AG09309 (cell line): ENCODE data around the gene EIF4G1.

Experiments
- DNase-seq: peaks from one replicate; pipeline ENCODE4 v3.0.0-alpha.2; 2010; ENCODE audit warnings: low read depth
- H3K4me3 ChIP-seq: 2 replicates; pipeline ENCODE4 v1.5.1; 2011; ENCODE audit warnings: mild to moderate bottlenecking, low read depth, low read length, moderate library complexity; ENCODE audit not compliant: control insufficient read depth
- TF ChIP-seq, protein P1 (sequence below): IDR thresholded peaks from 2 replicates; pipeline ENCODE4 v1.5.1; 2011; ENCODE audit warnings: mild to moderate bottlenecking, low read depth, low read length, inconsistent platforms; ENCODE audit not compliant: insufficient read depth, control insufficient read depth; ENCODE audit errors: missing control alignments

The EIF4G1 gene

DNA sequence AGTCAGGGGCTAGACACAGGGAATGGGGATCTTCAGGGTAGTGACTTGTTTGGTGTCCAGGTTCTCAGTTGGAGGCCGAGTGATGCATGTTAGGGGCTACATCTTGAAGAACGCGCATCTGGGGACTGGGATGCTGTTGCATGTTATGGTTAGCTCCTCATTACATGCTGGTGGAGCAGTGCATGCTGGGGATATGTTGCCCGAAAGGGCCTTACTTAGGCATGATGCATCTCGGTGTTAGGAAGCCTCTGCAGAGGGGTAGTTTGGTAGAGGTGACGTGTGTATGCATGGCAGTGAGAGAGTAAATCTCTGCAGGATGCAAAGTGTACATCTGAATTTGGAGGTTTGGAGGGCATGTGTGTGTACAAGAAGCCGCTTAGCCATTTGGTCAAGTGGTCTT, 2.4 kb downstream of the EIF4G1 start:
- peak overlapping the region; percentile 70 for H3K4me3 ChIP-seq
- TF ChIP-seq, protein P1, sequence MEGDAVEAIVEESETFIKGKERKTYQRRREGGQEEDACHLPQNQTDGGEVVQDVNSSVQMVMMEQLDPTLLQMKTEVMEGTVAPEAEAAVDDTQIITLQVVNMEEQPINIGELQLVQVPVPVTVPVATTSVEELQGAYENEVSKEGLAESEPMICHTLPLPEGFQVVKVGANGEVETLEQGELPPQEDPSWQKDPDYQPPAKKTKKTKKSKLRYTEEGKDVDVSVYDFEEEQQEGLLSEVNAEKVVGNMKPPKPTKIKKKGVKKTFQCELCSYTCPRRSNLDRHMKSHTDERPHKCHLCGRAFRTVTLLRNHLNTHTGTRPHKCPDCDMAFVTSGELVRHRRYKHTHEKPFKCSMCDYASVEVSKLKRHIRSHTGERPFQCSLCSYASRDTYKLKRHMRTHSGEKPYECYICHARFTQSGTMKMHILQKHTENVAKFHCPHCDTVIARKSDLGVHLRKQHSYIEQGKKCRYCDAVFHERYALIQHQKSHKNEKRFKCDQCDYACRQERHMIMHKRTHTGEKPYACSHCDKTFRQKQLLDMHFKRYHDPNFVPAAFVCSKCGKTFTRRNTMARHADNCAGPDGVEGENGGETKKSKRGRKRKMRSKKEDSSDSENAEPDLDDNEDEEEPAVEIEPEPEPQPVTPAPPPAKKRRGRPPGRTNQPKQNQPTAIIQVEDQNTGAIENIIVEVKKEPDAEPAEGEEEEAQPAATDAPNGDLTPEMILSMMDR, result no peak
- no peak for DNase-seq

DNA sequence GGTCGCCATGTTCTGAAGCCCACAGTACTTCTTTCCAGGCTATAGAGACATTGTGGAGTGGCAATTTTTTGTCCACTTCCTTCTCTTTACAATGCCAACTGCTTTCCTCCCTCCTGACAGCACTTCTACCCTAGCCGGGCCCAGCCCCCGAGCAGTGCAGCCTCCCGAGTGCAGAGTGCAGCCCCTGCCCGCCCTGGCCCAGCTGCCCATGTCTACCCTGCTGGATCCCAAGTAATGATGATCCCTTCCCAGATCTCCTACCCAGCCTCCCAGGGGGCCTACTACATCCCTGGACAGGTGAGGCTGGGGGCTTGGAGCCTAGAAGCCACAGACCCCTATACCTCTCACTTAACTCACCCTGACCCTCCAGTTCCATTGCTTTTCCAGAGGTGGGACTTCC, 2.8 kb downstream of the EIF4G1 start:
- TF ChIP-seq, protein P1, result no peak
- DNase-seq, result no peak
- peak overlapping the region; percentile 70 for H3K4me3 ChIP-seq

DNA sequence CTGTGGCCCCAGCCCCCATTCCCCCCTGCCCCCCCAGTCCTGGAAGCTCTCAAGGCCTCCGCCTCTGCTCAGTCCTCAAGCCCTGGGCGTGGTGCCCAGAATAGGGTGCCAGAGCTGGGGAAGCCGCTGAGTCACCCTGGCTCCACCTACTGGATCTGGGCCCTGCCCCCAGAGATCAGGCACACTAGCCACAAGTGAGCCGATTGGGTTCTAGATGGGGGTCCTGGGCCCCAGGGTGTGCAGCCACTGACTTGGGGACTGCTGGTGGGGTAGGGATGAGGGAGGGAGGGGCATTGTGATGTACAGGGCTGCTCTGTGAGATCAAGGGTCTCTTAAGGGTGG, 5.7 kb downstream of the EIF4G1 start:
- peak; percentile 89 for DNase-seq
- H3K4me3 ChIP-seq, result peak overlapping the region; percentile 27
- TF ChIP-seq, protein P1, result no peak

DNA sequence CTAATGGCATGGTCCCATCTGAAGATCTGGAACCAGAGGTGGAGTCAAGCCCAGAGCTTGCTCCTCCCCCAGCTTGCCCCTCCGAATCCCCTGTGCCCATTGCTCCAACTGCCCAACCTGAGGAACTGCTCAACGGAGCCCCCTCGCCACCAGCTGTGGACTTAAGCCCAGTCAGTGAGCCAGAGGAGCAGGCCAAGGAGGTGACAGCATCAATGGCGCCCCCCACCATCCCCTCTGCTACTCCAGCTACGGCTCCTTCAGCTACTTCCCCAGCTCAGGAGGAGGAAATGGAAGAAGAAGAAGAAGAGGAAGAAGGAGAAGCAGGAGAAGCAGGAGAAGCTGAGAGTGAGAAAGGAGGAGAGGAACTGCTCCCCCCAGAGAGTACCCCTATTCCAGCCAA, 7.3 kb downstream of the EIF4G1 start:
- H3K4me3 ChIP-seq, result no peak overlapping the region
- no peak for DNase-seq
- TF ChIP-seq, protein P1, result no peak

DNA sequence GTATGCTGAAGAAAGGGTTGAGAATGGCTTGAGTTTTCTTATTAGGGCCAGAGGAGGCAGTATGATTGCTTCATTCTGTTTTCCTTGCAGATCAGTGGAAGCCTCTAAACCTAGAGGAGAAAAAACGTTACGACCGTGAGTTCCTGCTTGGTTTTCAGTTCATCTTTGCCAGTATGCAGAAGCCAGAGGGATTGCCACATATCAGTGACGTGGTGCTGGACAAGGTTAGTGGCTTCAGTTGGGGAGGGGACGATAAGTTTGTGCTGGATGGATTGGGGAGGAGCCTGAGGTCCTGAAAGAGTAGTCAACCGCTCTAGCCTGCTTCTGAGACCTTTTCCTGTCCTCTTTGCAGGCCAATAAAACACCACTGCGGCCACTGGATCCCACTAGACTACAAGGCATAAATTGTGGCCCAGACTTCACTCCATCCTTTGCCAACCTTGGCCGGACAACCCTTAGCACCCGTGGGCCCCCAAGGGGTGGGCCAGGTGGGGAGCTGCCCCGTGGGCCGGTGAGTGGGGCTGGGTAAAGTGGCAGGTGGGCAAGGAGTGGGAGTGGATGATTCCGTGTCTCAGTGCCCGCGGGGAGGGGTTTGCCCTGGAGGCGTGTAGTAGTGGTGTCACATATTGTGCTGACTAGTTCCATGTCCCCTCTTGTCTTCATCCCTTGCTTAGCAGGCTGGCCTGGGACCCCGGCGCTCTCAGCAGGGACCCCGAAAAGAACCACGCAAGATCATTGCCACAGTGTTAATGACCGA, 8.5 kb downstream of the EIF4G1 start:
- TF ChIP-seq, protein P1, result no peak
- no peak overlapping the region for H3K4me3 ChIP-seq
- DNase-seq, result no peak

DNA sequence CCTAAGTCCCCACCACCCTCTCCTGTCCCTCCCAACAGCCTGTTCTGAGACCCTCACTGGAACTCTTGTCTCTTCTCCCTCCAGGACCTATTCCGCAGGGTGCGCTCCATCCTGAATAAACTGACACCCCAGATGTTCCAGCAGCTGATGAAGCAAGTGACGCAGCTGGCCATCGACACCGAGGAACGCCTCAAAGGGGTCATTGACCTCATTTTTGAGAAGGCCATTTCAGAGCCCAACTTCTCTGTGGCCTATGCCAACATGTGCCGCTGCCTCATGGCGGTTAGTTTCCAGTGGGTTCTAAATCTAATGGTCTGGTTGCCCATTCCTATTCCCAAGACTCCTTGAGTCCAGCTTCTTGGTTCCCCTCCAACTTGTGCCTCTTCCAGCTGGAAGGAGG, 9.3 kb downstream of the EIF4G1 start:
- DNase-seq, result no peak
- TF ChIP-seq, protein P1, result no peak
- H3K4me3 ChIP-seq, result no peak overlapping the region
